Fibroblast of lung (primary cell): Measurements from ENCODE around the gene ATP2B1.

ENCODE experiments used
- CTCF ChIP-seq, 2 donors: IDR thresholded peaks in 1 of 2; conservative IDR thresholded peaks in 1 of 2; 1 replicate in 1 of 2; 2 replicates in 1 of 2; pipeline ENCODE4 v1.5.1; 2011 to 2012; ENCODE audit warnings: low read length in 2 of 2, control low read depth in 1 of 2, inconsistent platforms in 1 of 2, low read depth in 1 of 2, mild to moderate bottlenecking in 1 of 2
- EZH2 ChIP-seq: IDR thresholded peaks from 2 replicates; pipeline ENCODE4 v1.5.1; 2012; ENCODE audit warnings: low read length, control low read depth, mild to moderate bottlenecking; ENCODE audit errors: missing control alignments

DNA sequence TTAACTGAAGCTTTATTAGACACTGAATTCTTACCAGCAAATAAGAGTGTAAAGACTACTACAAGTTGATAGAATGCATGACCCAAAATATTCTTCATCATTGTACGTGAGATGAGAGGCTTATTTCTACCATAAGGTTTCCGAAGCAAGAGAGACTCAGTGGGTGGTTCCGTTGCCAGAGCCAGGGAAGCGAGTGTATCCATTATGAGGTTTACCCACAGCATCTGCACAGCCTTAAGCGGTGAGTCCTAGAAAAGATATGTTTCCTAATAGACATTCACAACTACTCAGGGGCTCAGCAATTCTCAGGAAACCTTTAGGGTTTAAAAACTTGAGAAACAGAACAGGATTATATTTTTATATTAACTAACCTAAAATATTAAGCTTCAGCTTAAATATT, 105.0 kb downstream of the ATP2B1 start:
- no peak for TF ChIP-seq CTCF (conservative IDR thresholded peaks at IDR 0.05 in 1 of 2, IDR thresholded peaks at IDR 0.05 in 1 of 2; ENCODE audit: low read depth in 1 of 2, low read length in 2 of 2)
- TF ChIP-seq EZH2: no peak
